Activated CD4-positive, alpha-beta T cell treated with anti-CD3 and anti-CD28 coated beads for 24 hours (primary cell): Measurements from ENCODE around the gene BOD1L2.

ENCODE experiments used
- DNase-seq, 2 donors: peaks; one replicate each; pipeline ENCODE4 v3.0.0-alpha.2; 2020; ENCODE audit warnings: low read depth in 2 of 2

Gene BOD1L2

DNA sequence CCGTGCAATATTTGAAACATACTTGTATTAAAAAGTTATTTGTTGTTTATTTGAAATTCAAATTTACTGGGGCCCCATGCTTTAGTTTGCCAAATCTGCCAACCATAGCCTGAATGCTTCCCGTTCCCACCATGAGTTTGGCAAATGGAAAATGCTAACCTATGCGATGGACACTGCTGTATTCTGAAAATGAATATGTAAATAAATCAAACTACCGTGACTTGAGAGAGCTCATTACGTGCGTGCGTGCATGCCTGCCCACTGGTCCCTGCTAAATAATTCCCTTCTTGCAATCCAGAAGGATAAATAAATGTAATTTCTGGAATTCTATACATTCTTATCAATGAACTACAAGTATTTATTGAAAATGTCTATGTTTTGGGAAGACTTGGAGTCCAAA, 3.2 kb downstream of the BOD1L2 start:
- DNase-seq = no peak

GRCh38 chr18:57150828-57151227, 3.9 kb downstream of the BOD1L2 start:
- DNase-seq = no peak

GRCh38 chr18:57154191-57154830, 7.4 kb downstream of the BOD1L2 start:
- no peak for DNase-seq

DNA sequence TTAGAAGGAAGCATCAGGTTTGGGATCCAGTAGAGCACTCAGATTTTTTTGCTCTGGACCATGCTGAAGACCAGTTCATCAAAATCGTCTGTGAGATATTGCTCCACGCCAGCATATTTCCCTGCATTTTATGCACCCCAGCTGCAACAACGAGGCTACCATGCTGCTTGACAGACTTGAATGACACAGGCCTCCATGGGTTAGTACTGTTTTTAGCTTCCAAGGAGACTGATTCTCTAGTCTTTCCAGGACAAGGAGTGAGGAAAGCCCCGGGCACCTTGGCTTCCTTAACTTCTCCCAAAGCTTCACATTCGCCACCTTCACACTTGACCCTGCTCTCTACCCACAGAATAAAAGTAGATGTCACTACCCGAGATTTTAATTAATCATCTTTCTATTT, 17.5 kb downstream of the BOD1L2 start:
- no peak for DNase-seq

DNA sequence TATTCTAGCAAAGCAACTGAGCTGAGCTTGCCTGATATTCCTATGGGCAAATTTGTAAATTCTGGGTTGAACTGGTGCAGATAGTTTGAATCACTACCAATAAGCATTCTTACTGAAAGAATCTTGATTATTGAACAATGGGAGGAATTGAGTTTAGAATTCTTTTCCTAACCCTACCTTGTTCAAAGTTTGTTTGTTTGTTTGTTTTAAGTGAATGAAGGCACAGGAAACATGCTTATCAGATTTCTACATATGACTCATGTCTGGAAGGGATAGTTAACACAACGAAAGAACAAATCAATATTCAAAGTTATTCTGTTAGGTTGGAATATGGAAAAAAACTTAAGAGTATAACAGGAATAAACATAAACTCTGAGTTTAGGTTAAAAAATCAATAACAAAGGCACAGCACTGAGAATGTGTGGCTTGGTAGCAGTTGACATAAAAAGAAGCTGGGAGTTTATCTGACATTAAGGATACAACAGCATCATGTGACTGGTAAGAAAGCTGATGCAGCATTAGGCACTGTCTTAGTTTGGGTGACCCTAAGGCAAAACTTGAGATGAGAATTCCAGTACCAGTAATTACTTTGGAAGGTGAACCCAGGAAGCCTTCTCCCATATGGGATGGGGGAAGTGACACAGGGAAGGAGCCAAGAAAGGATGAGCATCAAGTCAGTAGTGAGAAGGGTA, 20.9 kb downstream of the BOD1L2 start:
- DNase-seq = no peak

DNA sequence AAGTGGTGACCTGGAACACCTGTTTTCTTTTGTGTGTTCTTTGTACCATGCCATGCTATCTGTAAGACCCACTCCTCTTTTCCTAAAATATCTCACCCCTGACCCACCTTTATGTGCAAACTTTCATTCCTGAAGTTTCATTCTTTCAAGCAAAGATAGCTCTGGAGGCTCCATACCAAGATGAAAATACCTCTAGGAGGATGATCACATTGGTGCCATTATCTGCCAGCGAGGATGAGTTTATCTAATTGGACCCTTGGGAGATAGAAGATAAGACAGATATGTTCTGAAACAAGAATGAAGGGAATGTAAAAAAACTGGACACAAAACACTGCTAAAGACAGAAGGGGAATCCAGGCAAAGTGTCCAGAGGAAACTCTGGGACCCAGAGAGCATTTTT, 24.1 kb downstream of the BOD1L2 start:
- DNase-seq = no peak

DNA sequence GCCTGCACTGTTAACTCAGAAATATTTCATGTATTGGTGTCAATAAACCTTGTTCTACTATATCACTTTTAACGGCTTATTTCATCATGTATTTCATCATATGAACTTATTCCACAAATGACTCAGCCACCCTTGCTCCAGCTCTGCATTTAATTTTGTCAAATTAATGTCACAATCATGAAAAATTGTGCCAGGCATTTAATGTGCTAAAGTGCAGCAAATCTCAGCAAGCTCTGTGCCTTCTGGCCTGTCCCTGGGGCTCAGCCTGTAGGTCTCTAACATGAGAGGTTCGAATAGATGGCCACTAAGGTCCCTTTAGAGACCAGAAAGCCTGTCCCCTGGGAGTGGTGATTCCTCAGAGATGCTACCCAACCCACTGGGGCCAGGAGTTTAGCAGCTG, 28.6 kb downstream of the BOD1L2 start:
- DNase-seq = no peak

- DNase-seq = no peak
Observed at GRCh38 chr18:57185434-57185833, 38.5 kb downstream of the BOD1L2 start.

- DNase-seq = no peak
Observed at GRCh38 chr18:57188851-57189557, 42.1 kb downstream of the BOD1L2 start.

DNA sequence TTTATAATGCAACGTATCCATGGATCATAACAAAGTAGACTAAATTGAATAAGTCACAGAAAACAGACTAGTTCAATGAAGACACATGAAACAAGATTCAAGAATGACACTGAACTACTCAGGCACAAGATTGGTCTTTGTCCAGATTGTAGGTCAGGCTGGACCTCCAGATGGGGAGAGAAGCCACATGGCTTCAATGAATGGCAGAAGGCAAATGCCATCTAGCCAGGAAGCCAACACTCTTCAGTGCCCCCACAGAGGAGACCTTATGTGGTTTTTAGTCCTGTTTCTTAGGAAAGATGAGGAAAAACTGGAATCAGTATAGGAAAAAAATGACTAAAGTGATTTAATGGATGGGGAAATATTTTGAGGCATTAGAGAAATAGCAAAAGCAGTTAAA, 43.1 kb downstream of the BOD1L2 start:
- DNase-seq = no peak

DNA sequence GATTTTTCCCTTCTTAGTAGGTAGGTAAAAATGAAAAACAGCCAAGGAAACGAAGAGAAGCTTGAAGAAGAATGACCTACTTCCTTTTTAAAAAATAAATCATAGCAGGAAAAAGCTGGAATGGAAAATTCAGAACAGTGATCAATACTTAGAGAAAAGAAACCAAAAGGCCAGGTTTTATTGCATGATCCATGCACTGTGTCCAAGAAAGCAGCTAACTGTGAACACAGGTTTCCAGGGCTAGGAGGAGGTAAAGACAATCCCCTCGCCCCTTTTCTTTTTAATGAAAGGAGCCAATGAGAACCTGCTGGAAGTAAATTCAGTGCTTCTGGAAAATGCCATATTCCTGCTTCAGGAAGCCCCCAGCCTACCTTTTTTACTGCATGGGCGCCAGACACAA, 47.2 kb downstream of the BOD1L2 start:
- DNase-seq = no peak

DNA sequence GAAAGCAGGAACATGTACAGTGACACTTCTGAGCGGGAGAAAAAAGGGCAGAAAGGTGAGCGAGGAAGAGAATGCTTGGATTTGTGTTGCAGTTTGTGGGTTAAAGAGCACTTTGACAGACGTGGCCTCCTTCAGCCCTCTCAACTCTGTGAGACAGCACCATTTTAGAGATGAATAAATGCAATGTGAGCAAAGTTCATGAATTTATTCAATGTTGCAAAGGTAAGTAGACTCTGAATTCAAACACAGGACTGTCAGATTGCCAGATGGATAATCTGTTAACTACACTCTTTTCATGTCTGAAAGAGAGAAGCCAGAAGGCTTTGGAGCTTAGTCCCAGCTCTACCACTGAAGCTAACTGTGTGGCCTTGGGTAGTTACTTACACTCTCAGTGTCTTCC, 47.7 kb downstream of the BOD1L2 start:
- DNase-seq = no peak

DNA sequence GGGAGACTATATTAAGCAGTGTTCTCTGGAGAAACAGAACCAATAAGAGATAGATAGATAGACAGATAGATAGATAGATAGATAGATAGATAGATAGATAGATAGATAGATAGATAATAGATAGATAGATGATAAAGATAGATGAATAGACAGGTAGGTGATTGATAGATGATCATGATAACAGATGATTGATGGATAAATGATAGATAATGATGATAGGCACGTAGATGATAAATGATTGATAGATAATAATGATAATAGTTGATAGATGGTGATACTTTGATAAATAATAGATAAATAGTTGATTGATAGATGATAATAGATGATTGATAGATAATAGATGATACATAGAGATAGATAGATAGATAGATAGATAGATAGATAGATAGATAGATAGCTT, 48.5 kb downstream of the BOD1L2 start:
- no peak for DNase-seq

DNA sequence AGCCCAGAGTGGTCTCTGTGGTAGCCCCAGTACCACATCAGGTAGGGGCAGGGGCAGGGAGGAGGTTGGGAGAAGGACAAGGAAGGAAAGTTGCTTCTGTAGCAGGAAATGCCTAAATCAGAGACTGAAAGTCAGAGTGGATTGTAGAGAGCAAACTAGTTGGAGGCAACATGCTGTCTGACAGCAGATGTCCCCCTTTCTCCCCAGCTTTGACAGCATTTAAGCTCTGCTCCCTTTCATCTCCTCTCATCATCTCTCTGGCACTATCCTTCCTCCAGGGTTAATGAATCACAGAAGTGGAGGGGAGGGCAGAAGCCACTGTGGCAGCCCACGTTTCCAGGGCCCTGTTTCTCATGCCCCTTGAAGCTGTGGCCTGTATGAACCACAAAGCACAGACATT, 50.4 kb downstream of the BOD1L2 start:
- DNase-seq = no peak

GRCh38 chr18:57198073-57198472, 51.2 kb downstream of the BOD1L2 start:
- DNase-seq = no peak
